GM23248 (cell line): Measurements from ENCODE around the gene NFATC2. TPM values are rescaled to one million over a fixed set of nuclear protein-coding genes. Genes with fewer than 3 reads are reported as not detected.
A peak's percentile ranks its signal among the peaks of the same experiment; 100 is the strongest.

Experiments used
- DNase-seq: peaks from one replicate; pipeline ENCODE4 v3.0.0-alpha.2; 2015
- H2AFZ ChIP-seq: fragments of 200-600 bp; sonication (generic); 2 replicates; pipeline ENCODE4 v1.6.1; 2016; ENCODE audit warnings: antibody characterized with exemption
- H3F3A ChIP-seq: fragments of 200-600 bp; sonication (generic); 2 replicates; pipeline ENCODE4 v1.6.1; 2016; ENCODE audit warnings: mild to moderate bottlenecking, antibody characterized with exemption, mixed run types; ENCODE audit not compliant: insufficient read depth
- H3K27ac ChIP-seq: fragments of 200-600 bp; sonication (generic); 2 replicates; pipeline ENCODE4 v1.5.1; 2016; ENCODE audit warnings: mild to moderate bottlenecking
- H3K27me3 ChIP-seq: fragments of 200-600 bp; sonication (generic); replicated peaks from 2 replicates; pipeline ENCODE4 v1.6.1; 2016; ENCODE audit warnings: mild to moderate bottlenecking; ENCODE audit not compliant: insufficient read depth
- H3K36me3 ChIP-seq: fragments of 200-600 bp; sonication (generic); 2 replicates; pipeline ENCODE4 v1.6.1; 2016; ENCODE audit warnings: low read depth, mild to moderate bottlenecking
- H3K4me1 ChIP-seq: fragments of 200-600 bp; sonication (generic); 2 replicates; pipeline ENCODE4 v1.6.1; 2016; ENCODE audit warnings: mild to moderate bottlenecking; ENCODE audit not compliant: insufficient read depth
- H3K4me2 ChIP-seq: fragments of 200-600 bp; sonication (generic); one replicate; pipeline ENCODE4 v1.6.1; 2016; ENCODE audit warnings: mild to moderate bottlenecking; ENCODE audit not compliant: unreplicated experiment
- H3K4me3 ChIP-seq: fragments of 200-600 bp; sonication (generic); 2 replicates; pipeline ENCODE4 v1.5.1; 2016; ENCODE audit warnings: mild to moderate bottlenecking
- H3K79me2 ChIP-seq: fragments of 200-600 bp; sonication (generic); 2 replicates; pipeline ENCODE4 v1.6.1; 2016; ENCODE audit warnings: mild to moderate bottlenecking; ENCODE audit not compliant: insufficient read depth
- H3K9ac ChIP-seq: fragments of 200-600 bp; sonication (generic); 2 replicates; pipeline ENCODE4 v1.6.1; 2016; ENCODE audit warnings: mild to moderate bottlenecking
- H3K9me2 ChIP-seq: fragments of 200-600 bp; sonication (generic); 2 replicates; pipeline ENCODE4 v1.6.1; 2016; ENCODE audit warnings: mixed run types, mild to moderate bottlenecking, moderate library complexity; ENCODE audit not compliant: insufficient read depth
- H3K9me3 ChIP-seq: fragments of 200-600 bp; sonication (generic); one replicate; pipeline ENCODE4 v1.6.1; 2017; ENCODE audit warnings: low read depth
- H4K20me1 ChIP-seq: fragments of 200-600 bp; sonication (generic); 2 replicates; pipeline ENCODE4 v1.6.0; 2016; ENCODE audit not compliant: insufficient read depth
- EZH2 ChIP-seq: fragments of 200-600 bp; sonication (generic); IDR thresholded peaks from 2 replicates; pipeline ENCODE4 v1.6.1; 2018; ENCODE audit warnings: antibody characterized with exemption, mild to moderate bottlenecking; ENCODE audit not compliant: insufficient read depth, poor library complexity, severe bottlenecking
- EZH2phosphoT487 ChIP-seq: fragments of 200-600 bp; sonication (generic); IDR thresholded peaks from 2 replicates; pipeline ENCODE4 v1.6.1; 2018; ENCODE audit warnings: antibody characterized with exemption, moderate library complexity, mild to moderate bottlenecking, low read depth; ENCODE audit not compliant: insufficient read depth
- WGBS, 2 experiments: methylation state at CpG; one replicate each; pipeline ENCODE4 v1.1.6; 2015 to 2017; ENCODE audit warnings: low lambda C conversion rate in 2 of 2, low coverage in 1 of 2; ENCODE audit errors: missing lambda C conversion rate in 2 of 2; 5-methylcytosine and 5-hydroxymethylcytosine counted together
- in situ Hi-C: fragments of 300-500 bp; cut with MboI; formaldehyde crosslinking; loops from 2 replicates; pipeline ENCODE4 v1.15.0; 2020
- polyA plus RNA-seq: library from polyadenylated mRNA; unstranded; fragments of >200 nt; fragmentation: Nextera tagmentation; extraction: Ambion mirVana; gene quantifications from 2 replicates; pipeline ENCODE4 v1.2.1, GENCODE V29; 2016
- total RNA-seq: library from RNA; depleted of rRNA; stranded (reverse); fragments of >200 nt; shearing (Covaris generic); gene quantifications from 2 replicates; pipeline ENCODE4 v1.2.3, GENCODE V29; 2014

NFATC2 gene
- total and polyA plus RNA-seq, 2 experiments from 2014 or later = 0.11 to 0.14 TPM

DNA sequence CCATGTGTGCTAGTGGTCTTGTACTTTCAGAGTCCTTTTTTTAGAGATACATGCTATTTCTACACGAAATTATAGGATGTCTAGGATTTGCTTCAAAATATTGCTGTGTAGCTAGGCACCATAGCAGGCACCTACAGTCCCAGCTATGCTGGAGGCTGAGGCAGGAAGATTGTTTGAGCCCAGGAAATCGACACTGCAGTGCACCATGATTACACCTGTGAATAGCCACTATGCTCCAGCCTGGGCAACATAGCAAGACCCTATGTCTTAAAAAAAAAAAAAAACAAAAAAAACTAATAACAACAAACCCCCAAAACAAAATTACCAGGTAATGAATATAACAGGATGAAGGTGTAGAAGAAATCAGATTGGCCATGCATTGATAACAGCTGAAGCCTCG lies 121.7 kb downstream of the NFATC2 start:
- WGBS, 2 experiments = 55 to 62% methylated on average over 3 of the region's 3 CpGs
- H3K9me2 ChIP-seq = no peaks in the 10 kb centered on the region
- no peak overlapping the region for H2AFZ ChIP-seq
- H3K36me3 ChIP-seq = no peaks in the 10 kb centered on the region
- no peak overlapping the region for H3K4me3 ChIP-seq
- H3K4me1 ChIP-seq = no peaks in the 10 kb centered on the region
- no peak overlapping the region for H3K9ac ChIP-seq
- H3K27ac ChIP-seq = no peak overlapping the region
- H4K20me1 ChIP-seq = no peaks in the 10 kb centered on the region
- TF ChIP-seq EZH2phosphoT487 (no peak), EZH2 (no peak)
- in situ Hi-C loops = no loop called here
- H3K79me2 ChIP-seq = no peaks in the 10 kb centered on the region
- no peak for DNase-seq
- no peak overlapping the region for H3K4me2 ChIP-seq
- H3K27me3 ChIP-seq = no peaks in the 10 kb centered on the region
- no peaks in the 10 kb centered on the region for H3K9me3 ChIP-seq
- H3F3A ChIP-seq = no peaks in the 10 kb centered on the region

DNA sequence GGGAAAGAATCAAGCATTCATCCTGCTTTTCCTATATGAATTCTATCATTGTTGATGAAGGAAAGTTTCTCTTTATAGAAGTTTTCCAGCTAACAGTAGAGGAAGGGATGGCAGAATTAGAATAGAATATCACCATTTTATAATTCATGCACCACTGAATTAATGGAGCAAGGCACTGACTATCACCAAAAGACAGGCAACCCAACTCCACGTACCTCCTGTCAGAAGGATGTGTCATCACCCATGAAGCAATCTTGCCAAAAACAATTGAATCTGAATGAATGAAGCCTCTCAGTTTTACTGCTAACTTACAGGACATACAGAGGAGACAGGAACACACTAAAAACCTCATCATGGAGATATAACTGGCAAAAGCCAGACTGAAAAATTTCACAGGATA lies 122.4 kb downstream of the NFATC2 start:
- peak; percentile 48 for DNase-seq
- Histone ChIP-seq H4K20me1 (no peaks in the 10 kb centered on the region), H3K27me3 (no peaks in the 10 kb centered on the region), H3K4me1 (no peaks in the 10 kb centered on the region), H3K9ac (no peak overlapping the region), H3K79me2 (no peaks in the 10 kb centered on the region), H3K9me3 (no peaks in the 10 kb centered on the region), H3F3A (no peaks in the 10 kb centered on the region), H3K9me2 (no peaks in the 10 kb centered on the region), H3K4me2 (no peak overlapping the region), H3K4me3 (no peak overlapping the region), H2AFZ (no peak overlapping the region), H3K27ac (no peak overlapping the region), H3K36me3 (no peaks in the 10 kb centered on the region)
- TF ChIP-seq EZH2 (no peak), EZH2phosphoT487 (no peak)
- in situ Hi-C loops = no loop called here
- 28 to 36% methylated on average over 1 of the region's 1 CpG for WGBS, 2 experiments

DNA sequence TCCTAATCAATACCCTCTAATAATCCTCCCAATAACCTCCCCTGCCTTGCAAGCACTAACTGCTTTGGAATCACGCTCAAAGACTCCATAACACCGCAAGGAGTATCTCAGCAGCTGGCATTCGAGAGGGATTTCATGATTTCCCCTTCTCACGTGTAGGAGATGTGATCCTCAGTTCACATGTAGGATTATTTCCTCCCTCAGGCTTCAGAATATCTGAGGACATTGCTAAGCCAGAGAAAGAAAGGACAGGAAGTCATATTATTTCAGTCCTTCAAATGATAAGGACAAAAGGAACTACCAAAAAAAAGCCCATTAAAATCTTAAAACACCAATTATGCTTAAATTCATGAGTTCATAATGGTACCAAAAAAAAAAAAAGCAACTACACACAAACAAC lies 122.9 kb downstream of the NFATC2 start:
- no peaks in the 10 kb centered on the region for H3K79me2 ChIP-seq
- no peak for DNase-seq
- no peaks in the 10 kb centered on the region for H3K9me2 ChIP-seq
- no peak overlapping the region for H3K4me3 ChIP-seq
- no peaks in the 10 kb centered on the region for H3F3A ChIP-seq
- H3K27ac ChIP-seq = no peak overlapping the region
- no peaks in the 10 kb centered on the region for H3K4me1 ChIP-seq
- no peak overlapping the region for H3K4me2 ChIP-seq
- no peaks in the 10 kb centered on the region for H3K9me3 ChIP-seq
- no peak overlapping the region for H3K9ac ChIP-seq
- no peaks in the 10 kb centered on the region for H3K36me3 ChIP-seq
- no peak for TF ChIP-seq EZH2phosphoT487
- TF ChIP-seq EZH2 = no peak
- H4K20me1 ChIP-seq = no peaks in the 10 kb centered on the region
- in situ Hi-C loops = no loop called here
- WGBS, 2 experiments = 93% methylated on average over 4 of the region's 4 CpGs
- no peaks in the 10 kb centered on the region for H3K27me3 ChIP-seq
- no peak overlapping the region for H2AFZ ChIP-seq

DNA sequence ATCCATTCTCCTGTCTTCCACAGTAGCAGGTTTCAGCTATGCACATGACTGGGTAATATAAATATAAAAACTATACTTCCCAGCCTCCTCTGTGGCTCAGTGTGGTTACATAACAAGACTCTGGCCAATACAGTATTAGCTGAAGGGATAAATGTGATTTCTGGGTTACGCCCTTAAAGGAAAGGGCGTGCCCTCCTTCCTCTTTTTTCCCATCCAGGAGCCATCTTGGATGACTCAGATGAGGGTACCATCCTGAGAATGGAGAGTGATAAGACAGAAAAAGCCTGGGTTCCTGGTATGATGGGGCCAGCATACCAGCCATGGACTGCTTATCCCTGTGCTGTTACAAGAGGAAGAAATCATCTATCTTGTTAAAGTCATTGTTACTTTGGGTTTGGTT lies 123.3 kb downstream of the NFATC2 start:
- no peak overlapping the region for H2AFZ ChIP-seq
- no peaks in the 10 kb centered on the region for H3K9me3 ChIP-seq
- 92 to 97% methylated on average over 2 of the region's 2 CpGs for WGBS, 2 experiments
- no peaks in the 10 kb centered on the region for H3K4me1 ChIP-seq
- no peaks in the 10 kb centered on the region for H3K79me2 ChIP-seq
- no peaks in the 10 kb centered on the region for H3F3A ChIP-seq
- H3K9ac ChIP-seq = no peak overlapping the region
- TF ChIP-seq EZH2 (no peak), EZH2phosphoT487 (no peak)
- H3K36me3 ChIP-seq = no peaks in the 10 kb centered on the region
- H3K27ac ChIP-seq = no peak overlapping the region
- in situ Hi-C loops = no loop called here
- H3K4me3 ChIP-seq = no peak overlapping the region
- no peak for DNase-seq
- H3K9me2 ChIP-seq = no peaks in the 10 kb centered on the region
- no peaks in the 10 kb centered on the region for H3K27me3 ChIP-seq
- no peak overlapping the region for H3K4me2 ChIP-seq
- no peaks in the 10 kb centered on the region for H4K20me1 ChIP-seq

DNA sequence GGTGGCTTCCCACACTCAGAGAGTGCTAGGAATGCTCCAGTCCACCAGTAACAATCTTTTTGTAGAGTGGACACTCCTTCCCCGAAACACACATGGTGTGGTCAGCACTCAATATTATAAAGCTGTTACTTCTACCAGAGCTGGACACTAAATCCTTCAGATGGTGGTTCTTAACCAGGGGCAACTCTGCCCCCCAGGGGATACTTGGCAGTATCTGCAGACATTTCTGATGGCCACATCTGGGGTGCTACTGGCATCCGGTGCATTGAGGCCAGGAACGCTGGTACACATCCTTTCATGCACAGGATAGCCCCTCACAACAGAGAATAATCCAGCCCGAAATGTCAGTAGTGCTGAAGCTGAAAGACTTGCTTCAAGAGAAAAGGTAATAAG lies 124.4 kb downstream of the NFATC2 start:
- no peaks in the 10 kb centered on the region for H4K20me1 ChIP-seq
- DNase-seq = no peak
- no peak overlapping the region for H3K4me3 ChIP-seq
- no peaks in the 10 kb centered on the region for H3K79me2 ChIP-seq
- no peak overlapping the region for H2AFZ ChIP-seq
- H3F3A ChIP-seq = no peaks in the 10 kb centered on the region
- 85 to 90% methylated on average over 4 of the region's 4 CpGs for WGBS, 2 experiments
- no peaks in the 10 kb centered on the region for H3K9me2 ChIP-seq
- in situ Hi-C loops = no loop called here
- H3K9me3 ChIP-seq = no peaks in the 10 kb centered on the region
- no peak overlapping the region for H3K4me2 ChIP-seq
- no peaks in the 10 kb centered on the region for H3K27me3 ChIP-seq
- no peaks in the 10 kb centered on the region for H3K36me3 ChIP-seq
- no peak for TF ChIP-seq EZH2
- no peak for TF ChIP-seq EZH2phosphoT487
- no peak overlapping the region for H3K27ac ChIP-seq
- H3K9ac ChIP-seq = no peak overlapping the region
- no peaks in the 10 kb centered on the region for H3K4me1 ChIP-seq
